Measurements from ENCODE around the gene GNAZ. TPM values are rescaled to one million over a fixed set of nuclear protein-coding genes. Genes with fewer than 3 reads are reported as not detected.

Gene GNAZ
- total RNA-seq, 1 experiment from 2014 or later: 5.0 TPM

DNA sequence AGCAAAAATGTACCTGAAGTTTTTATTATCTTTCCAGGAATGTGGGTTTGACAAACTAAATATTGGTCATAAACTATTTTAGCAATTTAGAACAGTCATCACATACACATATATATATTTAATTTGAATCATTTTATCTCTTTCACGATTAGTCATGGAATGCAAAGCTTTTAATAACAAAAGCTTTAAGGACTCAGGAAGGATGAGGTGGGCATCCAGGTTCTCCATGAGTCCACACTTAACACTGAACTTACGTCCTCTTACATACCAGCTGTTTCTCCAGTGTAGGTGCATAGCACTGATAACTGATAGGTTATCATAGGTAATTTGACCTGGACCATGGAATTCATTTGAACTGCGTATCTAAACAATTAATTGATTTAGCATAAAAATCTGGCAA, 28.1 kb upstream of the GNAZ start:
- WGBS (ENCODE audit: extremely low coverage, insufficient read length, low lambda C conversion rate): no CpG with 5 or more reads among the region's 3 CpGs

More for the DNA sequence above, 28.1 kb upstream of the GNAZ start:
- H3K36me3 Mint-ChIP-seq (ENCODE audit: insufficient read depth in 1 of 3, low read depth in 3 of 3): peaks cover 0 to 10% (median 0%) of the 10 kb centered on the region in 3 experiments; a peak in 4 of 7 replicates
- no peak overlapping the region for H4K91ac ChIP-seq (ENCODE audit: insufficient read length, low read depth, low read length)
- H3K27me3 Mint-ChIP-seq (ENCODE audit: low read depth): peaks cover 40% of the 10 kb centered on the region
- H3K56ac ChIP-seq (ENCODE audit: insufficient read length, low read depth, low read length): no peak overlapping the region
- H3K79me2 ChIP-seq (ENCODE audit: insufficient read depth, low read length): no peaks in the 10 kb centered on the region
- H3K4me1 Mint-ChIP-seq: peaks cover 20 to 23% of the 10 kb centered on the region in 2 experiments
- H3K79me1 ChIP-seq (ENCODE audit: insufficient read depth, low read depth, low read length, poor library complexity, severe bottlenecking): no peaks in the 10 kb centered on the region
- no peak overlapping the region for H4K5ac ChIP-seq (ENCODE audit: insufficient read length, low read depth, low read length)
- no peak for DNase-seq
- H3K9me3 Mint-ChIP-seq: peaks cover 9 to 10% of the 10 kb centered on the region in 2 experiments
- no peaks in the 10 kb centered on the region for H3K23me2 ChIP-seq (ENCODE audit: insufficient read length, low read depth, low read length, poor library complexity, severe bottlenecking)
- no peak overlapping the region for H2BK12ac ChIP-seq (ENCODE audit: insufficient read length, low read depth, low read length)
- TF ChIP-seq, protein P1, sequence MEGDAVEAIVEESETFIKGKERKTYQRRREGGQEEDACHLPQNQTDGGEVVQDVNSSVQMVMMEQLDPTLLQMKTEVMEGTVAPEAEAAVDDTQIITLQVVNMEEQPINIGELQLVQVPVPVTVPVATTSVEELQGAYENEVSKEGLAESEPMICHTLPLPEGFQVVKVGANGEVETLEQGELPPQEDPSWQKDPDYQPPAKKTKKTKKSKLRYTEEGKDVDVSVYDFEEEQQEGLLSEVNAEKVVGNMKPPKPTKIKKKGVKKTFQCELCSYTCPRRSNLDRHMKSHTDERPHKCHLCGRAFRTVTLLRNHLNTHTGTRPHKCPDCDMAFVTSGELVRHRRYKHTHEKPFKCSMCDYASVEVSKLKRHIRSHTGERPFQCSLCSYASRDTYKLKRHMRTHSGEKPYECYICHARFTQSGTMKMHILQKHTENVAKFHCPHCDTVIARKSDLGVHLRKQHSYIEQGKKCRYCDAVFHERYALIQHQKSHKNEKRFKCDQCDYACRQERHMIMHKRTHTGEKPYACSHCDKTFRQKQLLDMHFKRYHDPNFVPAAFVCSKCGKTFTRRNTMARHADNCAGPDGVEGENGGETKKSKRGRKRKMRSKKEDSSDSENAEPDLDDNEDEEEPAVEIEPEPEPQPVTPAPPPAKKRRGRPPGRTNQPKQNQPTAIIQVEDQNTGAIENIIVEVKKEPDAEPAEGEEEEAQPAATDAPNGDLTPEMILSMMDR (conservative IDR thresholded peaks at IDR 0.05): no peak
- H3K9ac ChIP-seq (ENCODE audit: extremely low read depth, insufficient read length, low read length): no peak overlapping the region
- no peak overlapping the region for H3K23ac ChIP-seq (ENCODE audit: insufficient read length, low read depth, low read length)
- H3K4ac ChIP-seq (ENCODE audit: low read depth, low read length): no peak overlapping the region
- no peak overlapping the region for H3K4me2 ChIP-seq (ENCODE audit: insufficient read depth, insufficient read length, low read length)
- no peak overlapping the region for H3T11ph ChIP-seq (ENCODE audit: low read length)
- no peak overlapping the region for H3K18ac ChIP-seq (ENCODE audit: insufficient read length, low read depth, low read length)
- H2BK120ac ChIP-seq (ENCODE audit: low read depth, low read length, poor library complexity, severe bottlenecking): no peak overlapping the region
- no peaks in the 10 kb centered on the region for H4K20me1 ChIP-seq (ENCODE audit: control insufficient read depth, insufficient read depth, insufficient read length)
- no peak overlapping the region for H2AK5ac ChIP-seq (ENCODE audit: insufficient read length, low read length)
- no peak overlapping the region for H2BK20ac ChIP-seq (ENCODE audit: low read depth, low read length, poor library complexity, severe bottlenecking)
- H2BK15ac ChIP-seq (ENCODE audit: low read depth, low read length): no peak overlapping the region
- peaks cover 2% of the 10 kb centered on the region; the same call in 1 of the 2 replicates for H3K4me1 ChIP-seq (ENCODE audit: insufficient read depth, low read length)
- H4K8ac ChIP-seq (replicated peaks; ENCODE audit: insufficient read length, low read depth, low read length): no peak overlapping the region
- H3K27me3 ChIP-seq (ENCODE audit: insufficient read depth, low read length): no peaks in the 10 kb centered on the region
- H3K27ac Mint-ChIP-seq: no peak overlapping the region
- no peak overlapping the region for H3K4me3 Mint-ChIP-seq
- H3K9me3 ChIP-seq (ENCODE audit: control insufficient read depth, low read depth, low read length): peaks cover 7% of the 10 kb centered on the region
- H3K27ac ChIP-seq (ENCODE audit: insufficient read length, low read depth, low read length): no peak overlapping the region
- no peak overlapping the region for H2AFZ ChIP-seq (ENCODE audit: low read length)
- H2BK5ac ChIP-seq (ENCODE audit: insufficient read length, low read length): no peak overlapping the region
- H3K14ac ChIP-seq (ENCODE audit: insufficient read depth, low read length): no peak overlapping the region
